IMR-90 (cell line): ENCODE data around the gene SETD3. TPM values are rescaled to one million over a fixed set of nuclear protein-coding genes. Genes with fewer than 3 reads are reported as not detected.

ENCODE experiments used
- ATAC-seq: fragments of 200-7000 bp; cut with Tn5 transposase; 2 replicates; pipeline ENCODE4 v1.9.1; 2020; ENCODE audit warnings: low read depth, mild to moderate bottlenecking, moderate library complexity
- BruUV-seq: library from RNA; stranded (reverse); fragments of 400-500 nt; replicated peaks from 2 replicates; lab custom pipeline; 2021; lab: Mats Ljungman, UMichigan
- CTCF ChIA-PET: fragments of 300-600 bp; formaldehyde crosslinking; extraction: SDS; loops from one replicate; lab custom pipeline; 2021; ENCODE audit warnings: antibody characterized with exemption; lab: Yijun Ruan, JAX
- POLR2A ChIA-PET: fragments of 300-600 bp; sonication (Branson Sonifier 250); formaldehyde crosslinking; loops from one replicate; lab custom pipeline; 2022; ENCODE audit warnings: antibody characterized with exemption; ENCODE audit not compliant: unreplicated experiment; lab: Charles Lee
- DNase-seq: peaks from one replicate; pipeline ENCODE4 v3.0.0; 2013
- H2AFZ ChIP-seq: replicated peaks from 2 replicates; pipeline ENCODE3; 2013; ENCODE audit warnings: low read length, mild to moderate bottlenecking; ENCODE audit not compliant: poor library complexity
- H2AK5ac ChIP-seq: 2 replicates; pipeline ENCODE4 v1.6.1; 2013; ENCODE audit warnings: low read depth, low read length, inconsistent platforms
- H2AK9ac ChIP-seq: replicated peaks from 2 replicates; pipeline ENCODE3; 2013; ENCODE audit warnings: mild to moderate bottlenecking, low read depth, low read length, moderate library complexity; ENCODE audit not compliant: poor library complexity
- H2BK120ac ChIP-seq: 2 replicates; pipeline ENCODE4 v1.6.1; 2013; ENCODE audit warnings: low read depth, low read length, inconsistent platforms
- H2BK15ac ChIP-seq: 3 replicates; pipeline ENCODE4 v1.6.1; 2013; ENCODE audit warnings: low read depth, low read length, inconsistent platforms
- H2BK20ac ChIP-seq: 2 replicates; pipeline ENCODE4 v1.6.1; 2013; ENCODE audit warnings: low read depth, mild to moderate bottlenecking, inconsistent platforms, low read length, moderate library complexity
- H2BK5ac ChIP-seq: 2 replicates; pipeline ENCODE4 v1.6.1; 2013; ENCODE audit warnings: mild to moderate bottlenecking, low read depth, low read length, inconsistent platforms; ENCODE audit not compliant: poor library complexity, severe bottlenecking
- H3K14ac ChIP-seq: replicated peaks from 2 replicates; pipeline ENCODE4 v1.6.1; 2013; ENCODE audit warnings: low read depth, low read length, inconsistent platforms
- H3K18ac ChIP-seq: 2 replicates; pipeline ENCODE4 v1.6.1; 2013; ENCODE audit warnings: low read depth, low read length, control low read depth
- H3K23ac ChIP-seq: 2 replicates; pipeline ENCODE4 v1.6.1; 2013; ENCODE audit warnings: low read depth, low read length, inconsistent platforms
- H3K27ac ChIP-seq: 2 replicates; pipeline ENCODE4 v1.5.1; 2013; ENCODE audit warnings: mild to moderate bottlenecking, control low read depth, low read length; ENCODE audit not compliant: insufficient read depth
- H3K27me3 ChIP-seq: 2 replicates; pipeline ENCODE4 v1.6.1; 2013; ENCODE audit warnings: low read length; ENCODE audit not compliant: control insufficient read depth, insufficient read depth
- H3K36me3 ChIP-seq: 2 replicates; pipeline ENCODE4 v1.6.1; 2013; ENCODE audit warnings: low read length, mixed read lengths; ENCODE audit not compliant: control insufficient read depth, insufficient read depth
- H3K4ac ChIP-seq: 2 replicates; pipeline ENCODE4 v1.6.1; 2013; ENCODE audit warnings: low read depth, low read length, inconsistent platforms
- H3K4me1 ChIP-seq: 2 replicates; pipeline ENCODE4 v1.6.1; 2013; ENCODE audit warnings: low read length, mixed read lengths; ENCODE audit not compliant: control insufficient read depth, insufficient read depth
- H3K4me2 ChIP-seq: 2 replicates; pipeline ENCODE4 v1.6.1; 2013; ENCODE audit warnings: low read depth, mild to moderate bottlenecking, control low read depth, low read length, moderate library complexity
- H3K4me3 ChIP-seq: 2 replicates; pipeline ENCODE4 v1.5.1; 2013; ENCODE audit warnings: low read depth, mild to moderate bottlenecking, control low read depth, low read length, moderate library complexity; ENCODE audit not compliant: insufficient read depth
- H3K56ac ChIP-seq: 2 replicates; pipeline ENCODE4 v1.6.1; 2013; ENCODE audit warnings: low read length, inconsistent platforms; ENCODE audit not compliant: insufficient read depth; ENCODE audit errors: extremely low read depth
- H3K79me1 ChIP-seq, 2 experiments: 2 replicates each; pipeline ENCODE4 v1.6.1; 2013; ENCODE audit warnings: low read length in 2 of 2, inconsistent platforms in 1 of 2, low read depth in 1 of 2
- H3K9ac ChIP-seq: 2 replicates; pipeline ENCODE4 v1.6.1; 2013; ENCODE audit warnings: low read depth, low read length, control low read depth
- H3K9me1 ChIP-seq: 2 replicates; pipeline ENCODE4 v1.6.1; 2013; ENCODE audit warnings: low read length, inconsistent platforms; ENCODE audit not compliant: insufficient read depth
- H3K9me3 ChIP-seq: 2 replicates; pipeline ENCODE4 v1.6.1; 2013; ENCODE audit warnings: low read length; ENCODE audit not compliant: control insufficient read depth, insufficient read depth
- H4K20me1 ChIP-seq: 2 replicates; pipeline ENCODE4 v1.6.1; 2013; ENCODE audit warnings: low read length, inconsistent platforms; ENCODE audit not compliant: insufficient read depth
- H4K5ac ChIP-seq: 2 replicates; pipeline ENCODE4 v1.6.1; 2013; ENCODE audit warnings: mild to moderate bottlenecking, low read depth, low read length, control low read depth
- H4K8ac ChIP-seq, 2 experiments: 2 replicates each; pipeline ENCODE4 v1.6.1; 2013; ENCODE audit warnings: low read depth in 2 of 2, low read length in 2 of 2, control low read depth in 1 of 2, inconsistent platforms in 1 of 2
- H4K91ac ChIP-seq: 2 replicates; pipeline ENCODE4 v1.6.1; 2013; ENCODE audit warnings: low read depth, low read length, inconsistent platforms; ENCODE audit not compliant: insufficient read depth
- BHLHE40 ChIP-seq: fragments of 150-350 bp; IDR thresholded peaks from 2 replicates; pipeline ENCODE4 v1.6.1; 2016; ENCODE audit warnings: mild to moderate bottlenecking, low read depth, low read length
- CHD1 ChIP-seq: IDR thresholded peaks from 2 replicates; pipeline ENCODE4 v1.6.1; 2012; ENCODE audit warnings: low read depth, low read length, improper control_type of control experiment
- FOS ChIP-seq: fragments of 150-350 bp; IDR thresholded peaks from 2 replicates; pipeline ENCODE4 v1.6.1; 2016; ENCODE audit warnings: low read depth, low read length
- MAFK ChIP-seq: IDR thresholded peaks from 2 replicates; pipeline ENCODE4 v1.6.1; 2012; ENCODE audit warnings: low read depth, low read length, improper control_type of control experiment
- MXI1 ChIP-seq: IDR thresholded peaks from 2 replicates; pipeline ENCODE4 v1.6.1; 2012; ENCODE audit warnings: low read depth, mild to moderate bottlenecking, low read length, moderate library complexity, borderline replicate concordance
- NFE2L2 ChIP-seq: fragments of 150-350 bp; IDR thresholded peaks from 2 replicates; pipeline ENCODE4 v1.6.1; 2016; ENCODE audit warnings: low read depth, mild to moderate bottlenecking, low read length
- POLR2A ChIP-seq: IDR thresholded peaks from 2 replicates; pipeline ENCODE4 v1.6.1; 2012; ENCODE audit warnings: mild to moderate bottlenecking, low read depth, low read length
- RAD21 ChIP-seq: IDR thresholded peaks from 2 replicates; pipeline ENCODE4 v1.6.1; 2012; ENCODE audit warnings: low read length, improper control_type of control experiment
- RCOR1 ChIP-seq: IDR thresholded peaks from 2 replicates; pipeline ENCODE4 v1.6.1; 2012; ENCODE audit warnings: mild to moderate bottlenecking, low read length, improper control_type of control experiment; ENCODE audit not compliant: insufficient replicate concordance
- RFX5 ChIP-seq: IDR thresholded peaks from 2 replicates; pipeline ENCODE4 v1.8.0; 2012; ENCODE audit warnings: low read depth, mild to moderate bottlenecking, low read length, moderate library complexity
- SMC3 ChIP-seq: fragments of 150-350 bp; IDR thresholded peaks from 2 replicates; pipeline ENCODE4 v1.6.1; 2016; ENCODE audit warnings: low read depth, mild to moderate bottlenecking, antibody characterized with exemption, low read length, moderate library complexity
- WGBS, 2 experiments: methylation state at CpG; one replicate each; pipeline versions ENCODE4 v1.1.5 to v1.1.7; 2013; ENCODE audit warnings: missing lambda C conversion rate in 2 of 2; ENCODE audit not compliant: insufficient read length in 1 of 2; ENCODE audit errors: extremely low coverage in 2 of 2; 5-methylcytosine and 5-hydroxymethylcytosine counted together
- dilution Hi-C: fragments of 300-500 bp; cut with HindIII; formaldehyde crosslinking; loops from one replicate; pipeline ENCODE4 v1.14.3; 2018; ENCODE audit warnings: low sequenced_read_pairs; ENCODE audit not compliant: unreplicated experiment
- in situ Hi-C: fragments of 300-500 bp; cut with MboI; formaldehyde crosslinking; loops from 3 replicates; pipeline ENCODE4 v1.14.3; 2019; ENCODE audit warnings: low sequenced_read_pairs, inconsistent platforms, mixed read lengths
- intact Hi-C: fragments of 100-400 bp; cut with micrococcal nuclease; formaldehyde crosslinking; loops from 2 replicates; pipeline ENCODE4 v1.10.0; 2022
- polyA plus RNA-seq, 3 experiments: library from polyadenylated mRNA; depleted of rRNA; stranded (reverse); fragments of >200 nt; gene quantifications; 2 replicates each; pipeline ENCODE4 v1.2.3, GENCODE V29; 2012; ENCODE audit warnings: low replicate concordance in 1 of 3
- total RNA-seq: library from RNA; depleted of rRNA; stranded (reverse); fragments of >200 nt; gene quantifications from 2 replicates; pipeline ENCODE4 v1.2.3, GENCODE V29; 2012
- TF ChIP-seq, protein P1 (sequence below): conservative IDR thresholded peaks from 2 replicates; pipeline ENCODE4 v1.5.1; 2012; ENCODE audit warnings: mild to moderate bottlenecking, low read depth, low read length, improper control_type of control experiment
- TF ChIP-seq, protein P2 (sequence below): fragments of 150-350 bp; IDR thresholded peaks from 2 replicates; pipeline ENCODE4 v1.6.1; 2017; ENCODE audit warnings: mild to moderate bottlenecking, antibody characterized with exemption, low read length, low read depth

The SETD3 gene
- total and polyA plus RNA-seq, 2 of the 4 experiments (the other 2 are of a cell fraction): 18.8 to 31.9 TPM

DNA sequence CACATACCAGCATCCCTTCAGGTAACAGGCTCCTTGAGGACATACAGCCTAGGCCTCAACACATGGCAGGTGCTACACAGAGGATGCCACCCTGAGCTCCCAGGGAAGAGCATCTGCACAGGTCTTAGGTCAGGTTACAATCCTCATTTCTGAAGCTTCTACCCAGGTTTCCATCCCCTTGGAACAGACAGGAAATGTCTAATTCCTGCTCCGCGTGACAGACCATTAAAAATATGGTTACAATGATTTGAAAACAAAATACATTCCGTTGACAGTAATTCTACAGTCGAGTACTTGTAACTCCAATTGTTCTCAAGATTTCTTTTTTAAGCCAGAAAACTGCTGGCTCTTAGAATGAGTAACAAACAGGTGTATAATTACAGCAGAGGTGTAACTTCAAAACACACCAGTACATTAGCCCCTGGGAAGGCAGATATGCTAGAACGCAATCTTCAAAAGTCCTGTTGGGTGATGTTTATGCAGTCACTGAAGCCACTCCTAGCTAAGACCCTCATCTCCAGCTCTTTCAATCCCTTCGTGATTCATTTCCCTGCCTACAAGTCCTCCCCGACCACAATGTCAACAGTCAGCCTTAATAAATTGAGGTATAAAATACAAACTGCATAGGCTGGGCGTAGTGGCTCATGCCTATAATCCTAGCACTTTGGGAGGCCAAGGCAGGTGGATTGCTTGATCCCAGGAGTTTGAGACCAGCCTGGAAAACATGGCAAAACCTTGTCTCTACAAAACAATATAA, 11.6 kb downstream of the SETD3 start:
- Histone ChIP-seq H2BK20ac (no peak overlapping the region), H3K14ac (no peak overlapping the region), H3K79me1 (peaks cover 32 to 76% of the 10 kb centered on the region in 2 experiments), H3K9ac (no peak overlapping the region), H3K23ac (no peak overlapping the region), H2AK5ac (no peak overlapping the region), H2BK5ac (no peak overlapping the region), H4K91ac (no peak overlapping the region), H4K20me1 (peaks cover 59% of the 10 kb centered on the region), H3K56ac (no peak overlapping the region), H3K4me3 (no peak overlapping the region), H2AFZ (no peak overlapping the region), H3K27me3 (no peaks in the 10 kb centered on the region), H3K18ac (no peak overlapping the region), H3K9me3 (no peaks in the 10 kb centered on the region), H4K5ac (no peak overlapping the region), H4K8ac (no peak overlapping the region), H3K9me1 (peaks cover 22% of the 10 kb centered on the region), H3K36me3 (peaks cover 7% of the 10 kb centered on the region), H2AK9ac (no peak overlapping the region), H3K27ac (no peak overlapping the region), H2BK120ac (no peak overlapping the region), H2BK15ac (no peak overlapping the region), H3K4me2 (no peak overlapping the region), H3K4ac (no peak overlapping the region), H3K4me1 (peaks cover 3% of the 10 kb centered on the region)
- peak; percentile 32 for DNase-seq
- dilution Hi-C loops (no loop called here), in situ Hi-C loops (no loop called here), intact Hi-C loops (no loop called here)
- ChIA-PET POLR2A (no interaction called here), CTCF (no interaction called here)
- WGBS, 2 experiments: 40% methylated on average over 1 of the region's 8 CpGs; no CpG with 5 or more reads in 1 of the 2 experiments
- no peak for ATAC-seq
- no TSS peak for BruUV-seq
- TF ChIP-seq MXI1: no peak
- TF ChIP-seq RCOR1: no peak
- TF ChIP-seq MAFK: no peak
- TF ChIP-seq RFX5: no peak
- TF ChIP-seq FOS: no peak
- no peak for TF ChIP-seq RAD21
- no peak for TF ChIP-seq CHD1
- no peak for TF ChIP-seq NFE2L2
- TF ChIP-seq, protein P1, sequence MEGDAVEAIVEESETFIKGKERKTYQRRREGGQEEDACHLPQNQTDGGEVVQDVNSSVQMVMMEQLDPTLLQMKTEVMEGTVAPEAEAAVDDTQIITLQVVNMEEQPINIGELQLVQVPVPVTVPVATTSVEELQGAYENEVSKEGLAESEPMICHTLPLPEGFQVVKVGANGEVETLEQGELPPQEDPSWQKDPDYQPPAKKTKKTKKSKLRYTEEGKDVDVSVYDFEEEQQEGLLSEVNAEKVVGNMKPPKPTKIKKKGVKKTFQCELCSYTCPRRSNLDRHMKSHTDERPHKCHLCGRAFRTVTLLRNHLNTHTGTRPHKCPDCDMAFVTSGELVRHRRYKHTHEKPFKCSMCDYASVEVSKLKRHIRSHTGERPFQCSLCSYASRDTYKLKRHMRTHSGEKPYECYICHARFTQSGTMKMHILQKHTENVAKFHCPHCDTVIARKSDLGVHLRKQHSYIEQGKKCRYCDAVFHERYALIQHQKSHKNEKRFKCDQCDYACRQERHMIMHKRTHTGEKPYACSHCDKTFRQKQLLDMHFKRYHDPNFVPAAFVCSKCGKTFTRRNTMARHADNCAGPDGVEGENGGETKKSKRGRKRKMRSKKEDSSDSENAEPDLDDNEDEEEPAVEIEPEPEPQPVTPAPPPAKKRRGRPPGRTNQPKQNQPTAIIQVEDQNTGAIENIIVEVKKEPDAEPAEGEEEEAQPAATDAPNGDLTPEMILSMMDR: no peak
- TF ChIP-seq BHLHE40: no peak
- no peak for TF ChIP-seq POLR2A
- TF ChIP-seq SMC3: no peak
- TF ChIP-seq, protein P2, sequence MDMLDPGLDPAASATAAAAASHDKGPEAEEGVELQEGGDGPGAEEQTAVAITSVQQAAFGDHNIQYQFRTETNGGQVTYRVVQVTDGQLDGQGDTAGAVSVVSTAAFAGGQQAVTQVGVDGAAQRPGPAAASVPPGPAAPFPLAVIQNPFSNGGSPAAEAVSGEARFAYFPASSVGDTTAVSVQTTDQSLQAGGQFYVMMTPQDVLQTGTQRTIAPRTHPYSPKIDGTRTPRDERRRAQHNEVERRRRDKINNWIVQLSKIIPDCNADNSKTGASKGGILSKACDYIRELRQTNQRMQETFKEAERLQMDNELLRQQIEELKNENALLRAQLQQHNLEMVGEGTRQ: no peak
